Brain microvascular endothelial cell (primary cell): ENCODE results near the gene MID2.

Experiments used
- DNase-seq: peaks from one replicate; pipeline ENCODE4 v3.0.0-alpha.2; 2020
- H3K27ac ChIP-seq: fragments of 250-450 bp; sonication (Bioruptor Pico); 2 replicates; pipeline ENCODE4 v1.5.1; 2020; ENCODE audit warnings: mild to moderate bottlenecking, moderate library complexity
- H3K27me3 ChIP-seq: fragments of 250-450 bp; sonication (Bioruptor Pico); replicated peaks from 2 replicates; pipeline ENCODE4 v1.5.1; 2020; ENCODE audit warnings: mild to moderate bottlenecking
- H3K36me3 ChIP-seq: fragments of 250-450 bp; sonication (Bioruptor Pico); replicated peaks from 2 replicates; pipeline ENCODE4 v1.5.1; 2020; ENCODE audit warnings: mild to moderate bottlenecking
- H3K4me3 ChIP-seq: 2 replicates; pipeline ENCODE4 v1.5.1; 2011; ENCODE audit warnings: low read depth, mild to moderate bottlenecking, control low read depth, low read length, moderate library complexity
- CTCF ChIP-seq: IDR thresholded peaks from 2 replicates; pipeline ENCODE4 v1.5.1; 2011; ENCODE audit warnings: low read depth, mild to moderate bottlenecking, moderate library complexity, low read length, control low read depth, inconsistent platforms; ENCODE audit errors: missing control alignments
- in situ Hi-C: cut with HindIII; loops from 2 replicates; pipeline ENCODE4 v1.10.0; 2017; ENCODE audit warnings: low sequenced_read_pairs, low pct_ligation_motif_present

The MID2 gene

DNA sequence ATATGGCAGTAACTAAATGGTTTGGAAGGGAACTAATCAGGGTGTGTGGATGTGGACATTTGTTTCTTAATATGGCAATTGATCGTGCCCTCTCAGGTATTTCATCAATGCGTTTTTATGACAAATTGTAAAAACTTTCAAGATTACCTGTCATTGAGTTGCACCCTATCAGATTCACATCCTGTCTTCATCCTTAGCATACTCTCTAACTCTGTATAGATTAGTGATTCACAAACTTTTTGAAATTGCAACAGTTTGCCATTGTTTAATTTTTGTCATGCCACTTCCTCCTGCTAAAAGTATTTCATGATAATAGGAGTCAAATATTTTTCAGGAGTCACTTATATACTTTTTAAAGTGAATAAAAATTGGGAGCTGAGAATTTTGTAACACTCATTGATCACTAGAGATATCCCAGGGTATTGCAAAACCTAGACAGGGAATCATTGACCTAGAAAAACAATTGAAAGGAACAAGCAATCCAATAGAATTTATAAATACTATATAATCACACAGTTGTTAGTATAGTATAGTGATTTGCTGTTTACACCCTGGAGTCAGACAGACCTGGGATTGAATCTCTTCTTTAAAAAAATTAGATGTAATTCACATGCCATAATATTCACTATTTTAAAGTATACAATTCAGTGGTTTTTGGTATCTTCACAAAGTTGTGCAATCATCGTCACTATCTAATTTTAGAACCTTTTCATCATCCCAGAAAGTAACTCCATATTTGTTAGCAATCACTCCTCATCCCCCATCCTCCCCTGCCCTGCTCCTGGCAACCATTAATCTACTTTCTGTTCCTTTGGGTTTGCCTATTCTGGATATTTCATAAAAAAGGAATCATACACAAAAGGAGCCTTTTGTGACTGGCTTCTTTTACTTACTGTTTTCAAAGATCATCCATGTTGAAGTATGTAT is 8.9 kb downstream of the MID2 start:
- in situ Hi-C loops, result no loop called here
- no peak for DNase-seq
- no peaks in the 10 kb centered on the region for H3K27me3 ChIP-seq
- no peaks in the 10 kb centered on the region for H3K36me3 ChIP-seq
- H3K4me3 ChIP-seq, result no peak overlapping the region
- TF ChIP-seq CTCF, result no peak
- no peak overlapping the region for H3K27ac ChIP-seq

DNA sequence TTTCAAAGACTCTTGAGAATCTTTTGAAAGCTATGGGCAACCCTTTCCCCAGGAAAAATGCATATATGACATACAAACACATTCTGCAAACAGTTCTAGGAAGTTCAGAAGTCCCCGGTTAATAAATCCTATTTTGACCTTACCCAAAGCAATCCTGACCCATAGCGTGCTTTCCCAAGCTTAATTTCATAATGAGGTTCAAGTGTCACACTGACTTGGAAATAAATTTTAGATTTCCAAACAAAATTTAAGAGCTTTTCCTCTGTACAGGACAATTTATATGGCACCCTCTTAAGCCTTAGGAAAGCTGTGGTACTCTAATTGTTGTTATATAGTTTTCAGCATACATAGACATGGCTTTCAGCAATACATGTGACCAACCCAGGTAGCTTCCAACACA is 11.3 kb downstream of the MID2 start:
- no peak for DNase-seq
- Histone ChIP-seq H3K27ac (no peak overlapping the region), H3K27me3 (no peaks in the 10 kb centered on the region), H3K36me3 (no peaks in the 10 kb centered on the region), H3K4me3 (no peak overlapping the region)
- in situ Hi-C loops, result no loop called here
- no peak for TF ChIP-seq CTCF

- no peak for TF ChIP-seq CTCF
- Histone ChIP-seq H3K27me3 (no peaks in the 10 kb centered on the region), H3K36me3 (no peaks in the 10 kb centered on the region), H3K27ac (no peak overlapping the region), H3K4me3 (no peak overlapping the region)
- in situ Hi-C loops, result no loop called here
- no peak for DNase-seq
Measured at GRCh38 chrX:107840971-107841370, 15.3 kb downstream of the MID2 start.

DNA sequence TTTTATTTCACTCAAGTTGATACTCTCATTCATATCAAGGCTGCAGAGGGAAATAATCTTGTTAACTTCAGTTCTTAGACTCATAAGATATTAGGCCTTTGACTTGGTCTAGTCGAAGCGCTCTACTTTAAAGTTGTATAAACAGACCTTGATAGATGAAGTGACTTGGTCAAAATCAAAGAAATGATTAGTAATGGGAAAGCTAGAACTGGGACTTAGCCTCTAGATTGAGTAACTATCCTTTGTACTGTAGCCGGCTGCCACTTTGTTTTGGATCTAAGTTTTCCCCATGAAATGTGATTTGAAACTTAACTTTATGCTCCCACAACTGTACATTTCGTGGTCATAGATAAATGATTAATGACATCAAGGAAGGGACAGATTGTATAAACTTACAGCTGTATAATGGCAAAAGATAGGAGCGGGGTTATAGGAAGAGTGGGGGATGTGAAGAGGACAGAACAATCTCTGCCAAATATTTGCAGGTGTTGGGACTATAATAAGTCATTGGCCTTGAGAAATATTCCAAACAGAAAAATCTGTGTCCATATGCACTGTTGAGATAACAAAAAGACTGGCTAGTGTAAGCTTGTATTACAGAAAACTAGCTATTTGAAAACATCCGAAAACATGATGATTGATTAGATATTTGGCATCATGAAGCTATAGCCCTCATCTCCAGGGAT is 17.2 kb downstream of the MID2 start:
- TF ChIP-seq CTCF, result no peak
- H3K36me3 ChIP-seq, result no peaks in the 10 kb centered on the region
- no peak for DNase-seq
- no peak overlapping the region for H3K4me3 ChIP-seq
- no peak overlapping the region for H3K27ac ChIP-seq
- in situ Hi-C loops, result no loop called here
- no peaks in the 10 kb centered on the region for H3K27me3 ChIP-seq

DNA sequence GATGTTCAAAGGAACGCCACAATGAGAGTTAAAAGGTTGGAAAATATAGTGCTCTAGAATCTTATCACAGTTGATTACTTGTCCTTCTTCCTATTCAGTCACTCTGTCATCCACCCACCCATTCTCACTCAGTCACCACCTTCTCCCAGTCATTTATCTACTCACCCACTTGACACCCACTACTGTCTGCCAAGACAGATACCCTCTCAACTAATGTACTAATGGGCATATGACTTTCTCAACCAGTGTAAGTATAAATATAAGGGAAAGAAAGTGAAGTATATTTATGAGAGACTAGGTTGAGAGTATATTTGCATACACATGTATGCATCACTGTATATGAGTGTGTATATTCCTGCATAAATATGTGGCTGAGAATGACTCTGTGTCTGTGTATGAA is 20.0 kb downstream of the MID2 start:
- H3K36me3 ChIP-seq, result no peaks in the 10 kb centered on the region
- TF ChIP-seq CTCF, result no peak
- no peak for DNase-seq
- no peaks in the 10 kb centered on the region for H3K27me3 ChIP-seq
- no peak overlapping the region for H3K4me3 ChIP-seq
- in situ Hi-C loops, result no loop called here
- H3K27ac ChIP-seq, result no peak overlapping the region
